ENCODE data around the gene LHPP. TPM values are rescaled to one million over a fixed set of nuclear protein-coding genes. Genes with fewer than 3 reads are reported as not detected.
"Not testable (repeated sequence)": the region's sequence is repeated elsewhere in the genome, so short reads cannot be mapped to it uniquely, and the experiment has no call there.

The LHPP gene
- total RNA-seq, 1 donor from 2014 or later: 22.9 TPM

DNA sequence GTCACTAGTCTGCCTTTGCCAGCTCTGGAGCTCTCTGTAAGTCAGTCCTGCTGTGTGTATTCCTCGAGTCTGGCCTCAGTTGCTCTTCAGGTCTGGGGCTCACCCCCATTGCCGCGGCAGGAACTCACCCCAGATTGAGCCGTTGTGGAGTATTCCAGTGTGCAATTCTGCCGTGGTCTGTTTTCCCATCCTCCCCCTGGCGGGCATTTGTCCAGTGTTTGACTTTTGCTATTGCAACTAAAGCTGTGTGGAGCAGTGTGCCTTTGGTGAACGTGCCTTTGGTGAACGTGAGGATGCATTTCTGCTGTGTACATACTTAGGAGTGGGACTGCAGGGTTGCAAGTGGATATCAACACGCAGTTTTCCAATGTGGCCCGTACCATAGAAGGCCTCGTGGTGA, 148.1 kb downstream of the LHPP start:
- DNase-seq (no peak), ATAC-seq (ENCODE audit: low read depth) (no peak)
- intact Hi-C loops (cut with micrococcal nuclease): loop anchor here (10.0 kb wide), 1 partner anchor 515 kb away; the partner anchor contains the start of gene CHST15
- Mint-ChIP-seq H3K36me3 (ENCODE audit: low read depth) (peaks cover 3% of the 10 kb centered on the region), H3K9me3 (no peaks in the 10 kb centered on the region), H3K27ac (peak overlapping the region; percentile 3), H3K4me1 (peaks cover 82% of the 10 kb centered on the region), H3K4me3 (no peak overlapping the region), H3K27me3 (no peaks in the 10 kb centered on the region)
- POLR2A ChIA-PET: no interaction called here
- CTCF ChIA-PET: no interaction called here
- TF ChIP-seq, protein P1, sequence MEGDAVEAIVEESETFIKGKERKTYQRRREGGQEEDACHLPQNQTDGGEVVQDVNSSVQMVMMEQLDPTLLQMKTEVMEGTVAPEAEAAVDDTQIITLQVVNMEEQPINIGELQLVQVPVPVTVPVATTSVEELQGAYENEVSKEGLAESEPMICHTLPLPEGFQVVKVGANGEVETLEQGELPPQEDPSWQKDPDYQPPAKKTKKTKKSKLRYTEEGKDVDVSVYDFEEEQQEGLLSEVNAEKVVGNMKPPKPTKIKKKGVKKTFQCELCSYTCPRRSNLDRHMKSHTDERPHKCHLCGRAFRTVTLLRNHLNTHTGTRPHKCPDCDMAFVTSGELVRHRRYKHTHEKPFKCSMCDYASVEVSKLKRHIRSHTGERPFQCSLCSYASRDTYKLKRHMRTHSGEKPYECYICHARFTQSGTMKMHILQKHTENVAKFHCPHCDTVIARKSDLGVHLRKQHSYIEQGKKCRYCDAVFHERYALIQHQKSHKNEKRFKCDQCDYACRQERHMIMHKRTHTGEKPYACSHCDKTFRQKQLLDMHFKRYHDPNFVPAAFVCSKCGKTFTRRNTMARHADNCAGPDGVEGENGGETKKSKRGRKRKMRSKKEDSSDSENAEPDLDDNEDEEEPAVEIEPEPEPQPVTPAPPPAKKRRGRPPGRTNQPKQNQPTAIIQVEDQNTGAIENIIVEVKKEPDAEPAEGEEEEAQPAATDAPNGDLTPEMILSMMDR (IDR thresholded peaks at IDR 0.05): no peak

DNA sequence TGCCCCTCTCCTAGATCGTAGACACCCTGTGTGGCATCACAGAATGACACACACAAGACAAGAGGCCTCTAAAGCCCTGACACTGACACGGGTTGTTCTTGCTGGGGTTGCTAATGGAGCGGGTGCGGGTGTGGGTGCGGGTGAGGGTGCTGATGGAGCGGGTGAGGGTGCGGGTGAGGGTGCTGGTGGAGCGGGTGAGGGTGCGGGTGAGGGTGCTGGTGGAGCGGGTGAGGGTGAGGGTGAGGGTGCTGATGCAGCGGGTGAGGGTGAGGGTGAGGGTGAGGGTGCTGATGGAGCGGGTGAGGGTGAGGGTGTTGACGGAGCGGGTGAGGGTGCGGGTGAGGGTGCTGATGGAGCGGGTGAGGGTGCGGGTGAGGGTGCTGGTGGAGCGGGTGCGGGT, 148.6 kb downstream of the LHPP start:
- ATAC-seq (ENCODE audit: low read depth); H3K4me3 Mint-ChIP-seq; intact Hi-C loops (cut with micrococcal nuclease); CTCF ChIA-PET; H3K9me3 Mint-ChIP-seq; H3K27me3 Mint-ChIP-seq; H3K36me3 Mint-ChIP-seq (ENCODE audit: low read depth); POLR2A ChIA-PET; DNase-seq: not testable (repeated sequence)
- H3K27ac Mint-ChIP-seq: peak overlapping the region; percentile 3
- H3K4me1 Mint-ChIP-seq: peaks cover 83% of the 10 kb centered on the region

DNA sequence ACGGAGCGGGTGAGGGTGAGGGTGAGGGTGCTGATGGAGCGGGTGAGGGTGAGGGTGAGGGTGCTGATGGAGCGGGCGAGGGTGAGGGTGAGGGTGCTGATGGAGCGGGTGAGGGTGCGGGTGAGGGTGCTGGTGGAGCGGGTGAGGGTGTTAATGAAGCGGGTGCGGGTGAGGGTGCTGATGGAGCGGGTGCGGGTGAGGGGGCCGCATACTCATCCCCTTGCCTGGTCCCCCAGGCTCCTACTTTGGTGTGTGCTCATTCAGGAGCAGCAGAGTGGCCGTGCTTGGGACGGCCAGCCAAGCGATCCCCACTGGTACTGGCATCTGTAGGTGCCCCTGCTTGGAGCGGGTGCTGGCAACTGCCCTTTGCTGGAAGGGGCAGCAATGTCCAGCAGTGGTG, 149.2 kb downstream of the LHPP start:
- DNase-seq; H3K27me3 Mint-ChIP-seq; H3K4me3 Mint-ChIP-seq; H3K36me3 Mint-ChIP-seq (ENCODE audit: low read depth); H3K9me3 Mint-ChIP-seq; ATAC-seq (ENCODE audit: low read depth); CTCF ChIA-PET: not testable (repeated sequence)
- intact Hi-C loops (cut with micrococcal nuclease): loop anchor here (1.0 kb wide), 1 partner anchor 8 kb away; no protein-coding TSS in a partner anchor
- Mint-ChIP-seq H3K4me1 (peaks cover 83% of the 10 kb centered on the region), H3K27ac (peak overlapping the region; percentile 90)
- POLR2A ChIA-PET: interaction anchor here (4.2 kb wide), 1 partner anchor 9 kb away, joined by 53 read pairs; no protein-coding TSS in a partner anchor

DNA sequence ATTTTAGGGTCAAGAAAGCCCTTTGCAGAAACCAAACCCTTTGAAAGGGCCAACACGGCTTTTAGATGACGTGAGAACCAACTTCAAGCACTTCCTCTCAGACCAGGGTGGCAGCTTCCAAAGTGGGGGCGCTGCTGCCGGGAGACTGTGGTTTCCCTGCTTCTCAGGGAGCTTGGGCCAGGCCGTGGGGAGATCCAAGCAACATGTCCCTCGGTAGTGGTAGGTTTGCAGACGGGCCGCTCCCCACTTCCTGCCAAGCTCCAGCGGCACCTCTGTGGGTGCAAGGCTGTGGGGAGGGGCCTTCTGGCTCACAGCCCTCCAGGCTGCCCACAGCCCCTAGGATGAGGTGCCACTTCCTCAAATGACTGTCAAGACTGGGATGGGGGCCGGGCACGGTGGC, 150.1 kb downstream of the LHPP start:
- peaks cover 83% of the 10 kb centered on the region for H3K4me1 Mint-ChIP-seq
- intact Hi-C loops (cut with micrococcal nuclease): loop anchor here (1.0 kb wide), 2 partner anchors 8 to 10 kb away; no protein-coding TSS in a partner anchor
- ChIA-PET POLR2A (interaction anchor here (0.7 to 4.2 kb wide), 4 partner anchors 10 to 16 kb away, joined by 3 to 53 read pairs (median 4); no protein-coding TSS in a partner anchor), CTCF (interaction anchor here (1.3 to 1.7 kb wide), 3 partner anchors 8 to 130 kb away, joined by 3 to 13 read pairs (median 4); no protein-coding TSS in a partner anchor)
- peak overlapping the region; percentile 90 for H3K27ac Mint-ChIP-seq
- H3K27me3 Mint-ChIP-seq: no peaks in the 10 kb centered on the region
- H3K9me3 Mint-ChIP-seq: no peaks in the 10 kb centered on the region
- ATAC-seq (ENCODE audit: low read depth): peak; percentile 10
- no peak for DNase-seq
- TF ChIP-seq, protein P1 (IDR thresholded peaks at IDR 0.05): no peak
- peak overlapping the region; percentile 44 for H3K4me3 Mint-ChIP-seq
- H3K36me3 Mint-ChIP-seq (ENCODE audit: low read depth): peaks cover 15% of the 10 kb centered on the region

DNA sequence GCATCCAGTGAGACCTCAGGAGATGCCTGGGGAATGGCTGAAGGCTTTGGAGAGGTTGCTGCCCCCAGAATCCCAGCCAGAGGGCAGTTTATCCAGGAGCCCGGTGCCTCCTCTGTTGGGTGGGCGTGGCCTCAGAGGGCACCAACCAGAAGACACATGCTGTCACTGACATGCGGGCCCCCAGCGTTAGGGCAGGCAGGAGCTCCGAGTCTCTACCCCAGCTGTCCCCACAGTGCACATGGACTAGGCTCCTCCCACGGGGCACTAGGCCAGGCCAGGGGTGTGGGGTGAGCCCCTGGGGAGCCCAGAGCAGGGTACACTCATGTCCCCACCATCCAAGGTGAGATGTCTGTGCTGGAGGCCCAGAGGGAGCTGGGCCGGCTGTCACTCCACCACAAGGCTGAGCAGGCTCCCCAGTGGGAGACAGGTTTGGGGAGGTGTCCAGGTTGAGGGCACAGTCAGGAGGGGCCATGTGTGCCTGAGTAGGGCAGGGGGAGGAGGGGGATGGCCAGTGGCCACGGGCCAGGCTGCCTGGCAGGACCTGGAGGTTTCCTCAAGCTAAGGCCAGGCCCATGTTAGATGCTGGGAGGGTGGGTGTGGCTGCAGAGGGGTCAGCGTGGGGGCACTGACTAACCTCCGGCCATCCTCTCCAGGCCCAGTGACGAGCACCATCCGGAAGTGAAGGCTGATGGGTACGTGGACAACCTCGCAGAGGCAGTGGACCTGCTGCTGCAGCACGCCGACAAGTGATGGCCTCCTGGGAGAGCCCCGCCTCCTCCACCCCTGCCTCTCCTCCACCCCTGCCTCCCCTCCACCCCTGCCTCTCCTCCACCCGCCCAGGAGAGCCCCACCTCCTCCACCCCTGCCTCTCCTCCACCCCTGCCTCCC, 151.2 kb downstream of the LHPP start:
- Mint-ChIP-seq H3K4me3 (peak overlapping the region; percentile 45), H3K27me3 (no peaks in the 10 kb centered on the region), H3K4me1 (peaks cover 83% of the 10 kb centered on the region), H3K27ac (peak overlapping the region; percentile 96), H3K9me3 (no peaks in the 10 kb centered on the region), H3K36me3 (ENCODE audit: low read depth) (peaks cover 18% of the 10 kb centered on the region)
- ATAC-seq (ENCODE audit: low read depth) (peak; percentile 54), DNase-seq (no peak)
- ChIA-PET CTCF (interaction anchor here (0.6 to 1.7 kb wide), 5 partner anchors 9 to 128 kb away, joined by 3 to 13 read pairs (median 4); no protein-coding TSS in a partner anchor), POLR2A (interaction anchor here (1.0 to 4.2 kb wide), 10 partner anchors 11 to 132 kb away, joined by 3 to 53 read pairs (median 4); no protein-coding TSS in a partner anchor)
- TF ChIP-seq, protein P1 (IDR thresholded peaks at IDR 0.05): no peak
- intact Hi-C loops (cut with micrococcal nuclease): loop anchor here (1.0 kb wide), 1 partner anchor 12 kb away; no protein-coding TSS in a partner anchor

Data from activated B cell treated with CpG ODN at 0.5 μM for 24 hours (primary cell).